SK-N-SH (cell line): ENCODE results near the gene APOO. TPM values are rescaled to one million over a fixed set of nuclear protein-coding genes. Genes with fewer than 3 reads are reported as not detected.

Experiments used
- CTCF ChIA-PET: fragments of 300-600, 350-600 bp; formaldehyde crosslinking; extraction: SDS; loops from one replicate; lab custom pipeline; 2021; lab: Yijun Ruan, JAX
- POLR2A ChIA-PET: fragments of 350-600 bp; sonication (Branson Sonifier 250); formaldehyde crosslinking; extraction: SDS; loops from one replicate; lab custom pipeline; 2020; ENCODE audit warnings: antibody characterized with exemption, inconsistent platforms; lab: Yijun Ruan, JAX
- DNase-seq: peaks from one replicate; pipeline ENCODE4 v3.0.0; 2012
- H2AFZ ChIP-seq: fragments of 200-600 bp; sonication (generic); 2 replicates; pipeline ENCODE4 v1.8.1; 2016; ENCODE audit warnings: antibody characterized with exemption, mild to moderate bottlenecking, low read depth
- H3F3A ChIP-seq: fragments of 200-600 bp; sonication (generic); replicated peaks from 2 replicates; pipeline ENCODE3; 2016; ENCODE audit warnings: antibody characterized with exemption, mild to moderate bottlenecking; ENCODE audit not compliant: insufficient read depth
- H3K27ac ChIP-seq, 2 experiments: fragments of 200-500 bp in 1 of 2; fragments of 200-600 bp in 1 of 2; sonication (Bioruptor generic) in 1 of 2; sonication (generic), shearing (Covaris generic) in 1 of 2; 2 replicates each; pipeline versions ENCODE4 v1.5.1 to v1.6.1; 2014 to 2016; ENCODE audit warnings: low read depth in 2 of 2, inconsistent platforms in 1 of 2, low read length in 1 of 2, mild to moderate bottlenecking in 1 of 2, mixed read lengths in 1 of 2
- H3K27me3 ChIP-seq: fragments of 200-600 bp; sonication (generic), shearing (Covaris generic); 2 replicates; pipeline ENCODE4 v1.6.1; 2016; ENCODE audit warnings: mixed run types; ENCODE audit not compliant: insufficient read depth
- H3K36me3 ChIP-seq, 2 experiments: fragments of 200-500 bp in 1 of 2; fragments of 200-600 bp in 1 of 2; sonication (Bioruptor generic) in 1 of 2; sonication (generic) in 1 of 2; replicated peaks in 1 of 2; 2 replicates each; pipeline versions ENCODE3 to v1.5.1; 2014 to 2016; ENCODE audit warnings: low read length in 1 of 2, mild to moderate bottlenecking in 1 of 2; ENCODE audit not compliant: insufficient read depth in 2 of 2, control insufficient read depth in 1 of 2
- H3K4me1 ChIP-seq, 2 experiments: fragments of 200-500 bp in 1 of 2; fragments of 200-600 bp in 1 of 2; sonication (Bioruptor generic) in 1 of 2; sonication (generic), shearing (Covaris generic) in 1 of 2; 2 replicates each; pipeline versions ENCODE4 v1.5.1 to v1.6.1; 2014 to 2016; ENCODE audit warnings: low read depth in 1 of 2, low read length in 1 of 2, mixed run types in 1 of 2; ENCODE audit not compliant: insufficient read depth in 2 of 2, control insufficient read depth in 1 of 2
- H3K4me2 ChIP-seq: fragments of 200-600 bp; sonication (generic), shearing (Covaris generic); 2 replicates; pipeline ENCODE4 v1.6.1; 2017; ENCODE audit warnings: mixed run types
- H3K4me3 ChIP-seq, 2 experiments: fragments of 200-500 bp in 1 of 2; fragments of 200-600 bp in 1 of 2; sonication (Bioruptor generic) in 1 of 2; sonication (generic), shearing (Covaris generic) in 1 of 2; 2 replicates each; pipeline versions ENCODE4 v1.5.1 to v1.8.1; 2014 to 2016; ENCODE audit warnings: low read depth in 2 of 2, inconsistent platforms in 1 of 2, low read length in 1 of 2, mild to moderate bottlenecking in 1 of 2, mixed read lengths in 1 of 2, moderate library complexity in 1 of 2
- H3K79me2 ChIP-seq: fragments of 200-600 bp; sonication (generic); 2 replicates; pipeline ENCODE4 v1.8.1; 2017; ENCODE audit warnings: mild to moderate bottlenecking; ENCODE audit not compliant: insufficient read depth
- H3K9ac ChIP-seq: fragments of 200-600 bp; sonication (generic); 2 replicates; pipeline ENCODE4 v1.6.1; 2017; ENCODE audit warnings: mixed run types
- H3K9me2 ChIP-seq: fragments of 200-600 bp; sonication (generic); 2 replicates; pipeline ENCODE4 v1.6.1; 2017; ENCODE audit warnings: mixed run types
- H3K9me3 ChIP-seq: fragments of 200-600 bp; sonication (generic); 2 replicates; pipeline ENCODE4 v1.6.1; 2017; ENCODE audit warnings: mixed run types, mild to moderate bottlenecking, moderate library complexity
- H4K20me1 ChIP-seq: fragments of 200-600 bp; sonication (generic); 2 replicates; pipeline ENCODE4 v1.6.1; 2017; ENCODE audit warnings: mild to moderate bottlenecking, mixed run types; ENCODE audit not compliant: insufficient read depth
- CHD2 ChIP-seq: fragments of 150-350 bp; IDR thresholded peaks from 2 replicates; pipeline ENCODE4 v1.6.1; 2018; ENCODE audit warnings: low read length; ENCODE audit not compliant: partially characterized antibody
- FOXM1 ChIP-seq: IDR thresholded peaks from 2 replicates; pipeline ENCODE4 v1.4.0; 2012; ENCODE audit warnings: low read depth, mild to moderate bottlenecking
- GATA2 ChIP-seq: sonication (generic); formaldehyde crosslinking; IDR thresholded peaks from 2 replicates; pipeline ENCODE4 v1.5.0; 2020; ENCODE audit warnings: mild to moderate bottlenecking, missing genetic modification reagents
- JUND ChIP-seq: IDR thresholded peaks from 2 replicates; pipeline ENCODE4 v1.4.0; 2012
- MAX ChIP-seq: IDR thresholded peaks from 2 replicates; pipeline ENCODE4 v1.4.0; 2012; ENCODE audit warnings: low read depth
- NFIC ChIP-seq: IDR thresholded peaks from 2 replicates; pipeline ENCODE4 v1.4.0; 2012; ENCODE audit warnings: borderline replicate concordance
- NRF1 ChIP-seq: IDR thresholded peaks from 2 replicates; pipeline ENCODE4 v1.6.1; 2012; ENCODE audit warnings: low read depth, mild to moderate bottlenecking, low read length
- RCOR1 ChIP-seq: fragments of 150-350 bp; IDR thresholded peaks from 2 replicates; pipeline ENCODE4 v1.6.1; 2017; ENCODE audit warnings: antibody characterized with exemption, low read length
- REST ChIP-seq: IDR thresholded peaks from 2 replicates; pipeline ENCODE4 v1.6.1; 2012; ENCODE audit warnings: mild to moderate bottlenecking, low read depth, low read length, moderate library complexity
- RFX5 ChIP-seq: IDR thresholded peaks from 2 replicates; pipeline ENCODE4 v1.6.1; 2012; ENCODE audit warnings: mild to moderate bottlenecking, improper control_type of control experiment, low read length
- RXRA ChIP-seq: IDR thresholded peaks from 2 replicates; pipeline ENCODE4 v1.4.0; 2012; ENCODE audit warnings: low read depth, mild to moderate bottlenecking, borderline replicate concordance
- SMC3 ChIP-seq: IDR thresholded peaks from 2 replicates; pipeline ENCODE4 v1.6.1; 2012; ENCODE audit warnings: low read depth, low read length, improper control_type of control experiment
- TAF1 ChIP-seq: IDR thresholded peaks from 2 replicates; pipeline ENCODE4 v1.6.1; 2012; ENCODE audit warnings: low read depth, mild to moderate bottlenecking, low read length, moderate library complexity, borderline replicate concordance
- YY1 ChIP-seq: IDR thresholded peaks from 2 replicates; pipeline ENCODE4 v1.4.0; 2012; ENCODE audit warnings: low read depth, mild to moderate bottlenecking
- WGBS: methylation state at CpG from one replicate; pipeline ENCODE4 v1.1.6; 2017; ENCODE audit warnings: low lambda C conversion rate; 5-methylcytosine and 5-hydroxymethylcytosine counted together
- polyA plus RNA-seq, 3 experiments: library from polyadenylated mRNA; depleted of rRNA; stranded (reverse); fragments of >200 nt; gene quantifications; 2 replicates each; pipeline ENCODE4 v1.2.3, GENCODE V29; 2012
- TF ChIP-seq, protein P1 (sequence below): fragments of 150-350 bp; IDR thresholded peaks from 2 replicates; pipeline ENCODE4 v1.6.1; 2017; ENCODE audit warnings: antibody characterized with exemption, low read length, low read depth, borderline replicate concordance
- TF ChIP-seq, protein P2 (sequence below): IDR thresholded peaks from 2 replicates; pipeline ENCODE4; 2012
- TF ChIP-seq, protein P3 (sequence below): IDR thresholded peaks from 2 replicates; pipeline ENCODE4 v1.4.0; 2012; ENCODE audit warnings: low read depth, borderline replicate concordance

The APOO gene
- polyA plus RNA-seq, 1 of the 3 experiments (the other 2 are of a cell fraction) = 22.0 TPM

DNA sequence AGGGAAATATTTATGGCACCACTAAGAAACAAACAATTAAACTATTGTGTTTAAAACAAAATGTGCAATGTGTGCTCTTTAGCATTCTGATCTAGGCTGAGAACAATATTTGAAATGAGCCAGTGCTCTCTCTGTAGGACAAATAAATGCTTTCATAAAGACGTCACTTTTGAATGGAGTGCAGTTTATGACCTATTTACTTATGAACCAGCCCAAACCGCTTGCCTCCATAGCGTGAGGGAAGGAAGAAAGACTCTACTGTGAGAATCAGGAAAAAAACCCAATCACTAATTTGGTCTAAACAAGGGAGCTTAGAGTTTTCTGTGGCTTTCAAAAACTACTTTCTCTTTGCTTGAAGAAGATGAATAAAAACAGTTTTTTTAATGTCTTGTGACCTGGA is 85.3 kb downstream of the APOO start:
- Histone ChIP-seq H3K27ac (no peak overlapping the region), H4K20me1 (no peaks in the 10 kb centered on the region), H3K4me1 (no peaks in the 10 kb centered on the region), H3K9ac (no peak overlapping the region), H3K9me3 (no peaks in the 10 kb centered on the region), H3K27me3 (peaks cover 8% of the 10 kb centered on the region; the same call in 1 of the 2 replicates), H2AFZ (no peak overlapping the region), H3F3A (no peaks in the 10 kb centered on the region), H3K36me3 (no peaks in the 10 kb centered on the region), H3K4me2 (no peak overlapping the region), H3K9me2 (no peaks in the 10 kb centered on the region), H3K4me3 (no peak overlapping the region), H3K79me2 (no peaks in the 10 kb centered on the region)
- 54% methylated on average over 3 of the region's 3 CpGs for WGBS
- no peak for TF ChIP-seq MAX
- TF ChIP-seq REST = no peak
- no peak for TF ChIP-seq YY1
- TF ChIP-seq SMC3 = no peak
- TF ChIP-seq, protein P1, sequence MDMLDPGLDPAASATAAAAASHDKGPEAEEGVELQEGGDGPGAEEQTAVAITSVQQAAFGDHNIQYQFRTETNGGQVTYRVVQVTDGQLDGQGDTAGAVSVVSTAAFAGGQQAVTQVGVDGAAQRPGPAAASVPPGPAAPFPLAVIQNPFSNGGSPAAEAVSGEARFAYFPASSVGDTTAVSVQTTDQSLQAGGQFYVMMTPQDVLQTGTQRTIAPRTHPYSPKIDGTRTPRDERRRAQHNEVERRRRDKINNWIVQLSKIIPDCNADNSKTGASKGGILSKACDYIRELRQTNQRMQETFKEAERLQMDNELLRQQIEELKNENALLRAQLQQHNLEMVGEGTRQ = no peak
- TF ChIP-seq, protein P2, sequence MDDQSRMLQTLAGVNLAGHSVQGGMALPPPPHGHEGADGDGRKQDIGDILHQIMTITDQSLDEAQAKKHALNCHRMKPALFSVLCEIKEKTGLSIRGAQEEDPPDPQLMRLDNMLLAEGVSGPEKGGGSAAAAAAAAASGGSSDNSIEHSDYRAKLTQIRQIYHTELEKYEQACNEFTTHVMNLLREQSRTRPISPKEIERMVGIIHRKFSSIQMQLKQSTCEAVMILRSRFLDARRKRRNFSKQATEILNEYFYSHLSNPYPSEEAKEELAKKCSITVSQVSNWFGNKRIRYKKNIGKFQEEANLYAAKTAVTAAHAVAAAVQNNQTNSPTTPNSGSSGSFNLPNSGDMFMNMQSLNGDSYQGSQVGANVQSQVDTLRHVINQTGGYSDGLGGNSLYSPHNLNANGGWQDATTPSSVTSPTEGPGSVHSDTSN = no peak
- TF ChIP-seq TAF1 = no peak
- no peak for TF ChIP-seq JUND
- TF ChIP-seq RXRA = no peak
- TF ChIP-seq RCOR1 = no peak
- no peak for TF ChIP-seq NRF1
- no peak for TF ChIP-seq NFIC
- no peak for TF ChIP-seq GATA2 (CRISPR knock-in tag)
- TF ChIP-seq, protein P3, sequence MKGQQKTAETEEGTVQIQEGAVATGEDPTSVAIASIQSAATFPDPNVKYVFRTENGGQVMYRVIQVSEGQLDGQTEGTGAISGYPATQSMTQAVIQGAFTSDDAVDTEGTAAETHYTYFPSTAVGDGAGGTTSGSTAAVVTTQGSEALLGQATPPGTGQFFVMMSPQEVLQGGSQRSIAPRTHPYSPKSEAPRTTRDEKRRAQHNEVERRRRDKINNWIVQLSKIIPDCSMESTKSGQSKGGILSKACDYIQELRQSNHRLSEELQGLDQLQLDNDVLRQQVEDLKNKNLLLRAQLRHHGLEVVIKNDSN = no peak
- no peak for TF ChIP-seq RFX5
- no peak for TF ChIP-seq FOXM1
- TF ChIP-seq CHD2 = no peak
- CTCF ChIA-PET = interaction anchor here (0.7 kb wide), 1 partner anchor 12 kb away, joined by 4 read pairs; no protein-coding TSS in a partner anchor
- POLR2A ChIA-PET = no interaction called here
- no peak for DNase-seq
